Activated T-helper 17 cell treated with anti-CD3 and anti-CD28 coated beads, Interleukin-2, amount 50 U/mL, for 72 hours (primary cell): ENCODE results near the gene CRABP2. TPM values are rescaled to one million over a fixed set of nuclear protein-coding genes. Genes with fewer than 3 reads are reported as not detected.
A peak's percentile ranks its signal among the peaks of the same experiment; 100 is the strongest.

Experiments
- ATAC-seq: fragments of 150-1000 bp; cut with Tn5 transposase; replicated peaks from 2 replicates; pipeline ENCODE4 v1.10.0; 2021; ENCODE audit warnings: mild to moderate bottlenecking, moderate library complexity
- H3K27ac Mint-ChIP-seq: one replicate; pipeline ENCODE4 v1.8.0; 2022; ENCODE audit warnings: mixed read lengths
- H3K27me3 Mint-ChIP-seq: one replicate; pipeline ENCODE4 v1.8.0; 2022; ENCODE audit warnings: mixed read lengths
- H3K36me3 Mint-ChIP-seq: one replicate; pipeline ENCODE4 v1.8.0; 2022; ENCODE audit warnings: low read depth, mild to moderate bottlenecking, mixed read lengths
- H3K4me1 Mint-ChIP-seq: one replicate; pipeline ENCODE4 v1.8.0; 2022; ENCODE audit warnings: mixed read lengths
- H3K4me3 Mint-ChIP-seq: one replicate; pipeline ENCODE4 v1.8.0; 2022; ENCODE audit warnings: mild to moderate bottlenecking, mixed read lengths
- H3K9me3 Mint-ChIP-seq: one replicate; pipeline ENCODE4 v1.8.0; 2022; ENCODE audit warnings: mixed read lengths
- total RNA-seq, 2 donors: library from RNA; stranded (reverse); gene quantifications; one replicate each; pipeline ENCODE4 v1.2.3, GENCODE V29; 2022

The CRABP2 gene
- total RNA-seq, 2 donors from 2014 or later: 2.2 to 4.4 TPM

- Mint-ChIP-seq H3K9me3 (no peaks in the 10 kb centered on the region), H3K4me3 (peak overlapping the region; percentile 97), H3K4me1 (peaks cover 25% of the 10 kb centered on the region), H3K36me3 (peaks cover 99% of the 10 kb centered on the region), H3K27ac (peak overlapping the region; percentile 97), H3K27me3 (no peaks in the 10 kb centered on the region)
- no peak for ATAC-seq
Observed at GRCh38 chr1:156745881-156746280, 40.5 kb upstream of the CRABP2 start.

GRCh38 chr1:156744786-156745419 is 39.5 kb upstream of the CRABP2 start:
- Mint-ChIP-seq H3K4me3 (peak overlapping the region; percentile 97), H3K9me3 (no peaks in the 10 kb centered on the region), H3K27ac (peak overlapping the region; percentile 97), H3K36me3 (peaks cover 98% of the 10 kb centered on the region), H3K4me1 (peaks cover 25% of the 10 kb centered on the region), H3K27me3 (no peaks in the 10 kb centered on the region)
- ATAC-seq: no peak

GRCh38 chr1:156744344-156744743 is 39.0 kb upstream of the CRABP2 start:
- H3K4me1 Mint-ChIP-seq: peaks cover 25% of the 10 kb centered on the region
- peaks cover 94% of the 10 kb centered on the region for H3K36me3 Mint-ChIP-seq
- ATAC-seq: no peak
- H3K27me3 Mint-ChIP-seq: no peaks in the 10 kb centered on the region
- H3K27ac Mint-ChIP-seq: peak overlapping the region; percentile 97
- no peaks in the 10 kb centered on the region for H3K9me3 Mint-ChIP-seq
- H3K4me3 Mint-ChIP-seq: peak overlapping the region; percentile 98

GRCh38 chr1:156743367-156744302 is 38.3 kb upstream of the CRABP2 start:
- peaks cover 32% of the 10 kb centered on the region for H3K4me1 Mint-ChIP-seq
- H3K27me3 Mint-ChIP-seq: no peaks in the 10 kb centered on the region
- H3K27ac Mint-ChIP-seq: peak overlapping the region; percentile 88
- no peak for ATAC-seq
- H3K9me3 Mint-ChIP-seq: no peaks in the 10 kb centered on the region
- H3K36me3 Mint-ChIP-seq: peaks cover 94% of the 10 kb centered on the region
- peak overlapping the region; percentile 98 for H3K4me3 Mint-ChIP-seq

- Mint-ChIP-seq H3K36me3 (peaks cover 94% of the 10 kb centered on the region), H3K4me3 (peak overlapping the region; percentile 98), H3K27me3 (no peaks in the 10 kb centered on the region)
Observed at GRCh38 chr1:156742801-156743200, 37.4 kb upstream of the CRABP2 start.

GRCh38 chr1:156742017-156742416 is 36.6 kb upstream of the CRABP2 start:
- Mint-ChIP-seq H3K9me3 (no peaks in the 10 kb centered on the region), H3K27me3 (no peaks in the 10 kb centered on the region), H3K4me3 (peak overlapping the region; percentile 98), H3K36me3 (peaks cover 94% of the 10 kb centered on the region), H3K4me1 (peaks cover 32% of the 10 kb centered on the region), H3K27ac (peak overlapping the region; percentile 88)
- peak; percentile 23 for ATAC-seq

More at GRCh38 chr1:156742801-156743200, 37.4 kb upstream of the CRABP2 start:
- H3K4me1 Mint-ChIP-seq: peaks cover 32% of the 10 kb centered on the region
- ATAC-seq: no peak
- H3K9me3 Mint-ChIP-seq: no peaks in the 10 kb centered on the region
- peak overlapping the region; percentile 88 for H3K27ac Mint-ChIP-seq

- Mint-ChIP-seq H3K4me3 (peak overlapping the region; percentile 98), H3K9me3 (no peaks in the 10 kb centered on the region), H3K4me1 (peaks cover 32% of the 10 kb centered on the region), H3K36me3 (peaks cover 92% of the 10 kb centered on the region), H3K27me3 (no peaks in the 10 kb centered on the region), H3K27ac (peak overlapping the region; percentile 88)
- ATAC-seq: peak; percentile 43
Observed at GRCh38 chr1:156741481-156741983, 36.1 kb upstream of the CRABP2 start.

GRCh38 chr1:156740741-156741480 is 35.5 kb upstream of the CRABP2 start, which contains the start of gene MRPL24:
Gene MRPL24, minus strand, starts transcription at chr1:156741088. Its CDS starts 2,384 bp downstream, at chr1:156738704.
- no peaks in the 10 kb centered on the region for H3K9me3 Mint-ChIP-seq
- ATAC-seq: peak; percentile 84
- H3K27me3 Mint-ChIP-seq: no peaks in the 10 kb centered on the region
- H3K27ac Mint-ChIP-seq: peak within 1 kb of the TSS; percentile 88
- peaks cover 28% of the 10 kb centered on the region for H3K4me1 Mint-ChIP-seq
- H3K36me3 Mint-ChIP-seq: peaks cover 92% of the 10 kb centered on the region
- peak within 1 kb of the TSS; percentile 98 for H3K4me3 Mint-ChIP-seq

GRCh38 chr1:156740237-156740740 is 34.9 kb upstream of the CRABP2 start:
- Mint-ChIP-seq H3K4me1 (peaks cover 22% of the 10 kb centered on the region), H3K4me3 (peak overlapping the region; percentile 98), H3K9me3 (no peaks in the 10 kb centered on the region), H3K36me3 (peaks cover 91% of the 10 kb centered on the region), H3K27ac (peak overlapping the region; percentile 88), H3K27me3 (no peaks in the 10 kb centered on the region)
- ATAC-seq: no peak

- H3K27ac Mint-ChIP-seq: peak overlapping the region; percentile 56
- H3K27me3 Mint-ChIP-seq: no peaks in the 10 kb centered on the region
- peaks cover 17% of the 10 kb centered on the region for H3K4me1 Mint-ChIP-seq
- H3K4me3 Mint-ChIP-seq: peak overlapping the region; percentile 98
- peaks cover 81% of the 10 kb centered on the region for H3K36me3 Mint-ChIP-seq
- no peaks in the 10 kb centered on the region for H3K9me3 Mint-ChIP-seq
- no peak for ATAC-seq
Observed at GRCh38 chr1:156738916-156739315, 33.5 kb upstream of the CRABP2 start.

- peak overlapping the region; percentile 56 for H3K27ac Mint-ChIP-seq
Observed at GRCh38 chr1:156738407-156738806, 33.0 kb upstream of the CRABP2 start.

GRCh38 chr1:156733989-156734584 is 28.7 kb upstream of the CRABP2 start:
- ATAC-seq: no peak
- Mint-ChIP-seq H3K4me3 (no peak overlapping the region), H3K4me1 (peaks cover 15% of the 10 kb centered on the region), H3K36me3 (peaks cover 49% of the 10 kb centered on the region), H3K27ac (no peak overlapping the region), H3K9me3 (no peaks in the 10 kb centered on the region), H3K27me3 (no peaks in the 10 kb centered on the region)

More at GRCh38 chr1:156738407-156738806, 33.0 kb upstream of the CRABP2 start:
- H3K4me3 Mint-ChIP-seq: peak overlapping the region; percentile 98
- peaks cover 14% of the 10 kb centered on the region for H3K4me1 Mint-ChIP-seq
- H3K36me3 Mint-ChIP-seq: peaks cover 79% of the 10 kb centered on the region
- H3K9me3 Mint-ChIP-seq: no peaks in the 10 kb centered on the region
- no peak for ATAC-seq
- no peaks in the 10 kb centered on the region for H3K27me3 Mint-ChIP-seq

- no peaks in the 10 kb centered on the region for H3K9me3 Mint-ChIP-seq
- peak; percentile 95 for ATAC-seq
- H3K36me3 Mint-ChIP-seq: peaks cover 9% of the 10 kb centered on the region
- no peak within 1 kb of the TSS for H3K27ac Mint-ChIP-seq
- peaks cover 22% of the 10 kb centered on the region for H3K4me1 Mint-ChIP-seq
- H3K27me3 Mint-ChIP-seq: no peaks in the 10 kb centered on the region
- no peak within 1 kb of the TSS for H3K4me3 Mint-ChIP-seq
Observed at GRCh38 chr1:156728599-156729462, 23.4 kb upstream of the CRABP2 start, which contains the start of gene ISG20L2. Gene ISG20L2, minus strand, starts transcription at chr1:156728766. Its CDS starts 1,114 bp downstream, at chr1:156727652.
